Activated CD4-positive, alpha-beta T cell treated with anti-CD3 and anti-CD28 coated beads, Interleukin-2, Interleukin-6, amounts not matched to agents 100 ng/mL and 50 ng/mL, durations not matched to agents 16 hours and 8 hours (primary cell): ENCODE data around the gene XKR7.

Source experiments
- DNase-seq: peaks from one replicate; pipeline ENCODE4 v3.0.0-alpha.2; 2020

Gene XKR7

DNA sequence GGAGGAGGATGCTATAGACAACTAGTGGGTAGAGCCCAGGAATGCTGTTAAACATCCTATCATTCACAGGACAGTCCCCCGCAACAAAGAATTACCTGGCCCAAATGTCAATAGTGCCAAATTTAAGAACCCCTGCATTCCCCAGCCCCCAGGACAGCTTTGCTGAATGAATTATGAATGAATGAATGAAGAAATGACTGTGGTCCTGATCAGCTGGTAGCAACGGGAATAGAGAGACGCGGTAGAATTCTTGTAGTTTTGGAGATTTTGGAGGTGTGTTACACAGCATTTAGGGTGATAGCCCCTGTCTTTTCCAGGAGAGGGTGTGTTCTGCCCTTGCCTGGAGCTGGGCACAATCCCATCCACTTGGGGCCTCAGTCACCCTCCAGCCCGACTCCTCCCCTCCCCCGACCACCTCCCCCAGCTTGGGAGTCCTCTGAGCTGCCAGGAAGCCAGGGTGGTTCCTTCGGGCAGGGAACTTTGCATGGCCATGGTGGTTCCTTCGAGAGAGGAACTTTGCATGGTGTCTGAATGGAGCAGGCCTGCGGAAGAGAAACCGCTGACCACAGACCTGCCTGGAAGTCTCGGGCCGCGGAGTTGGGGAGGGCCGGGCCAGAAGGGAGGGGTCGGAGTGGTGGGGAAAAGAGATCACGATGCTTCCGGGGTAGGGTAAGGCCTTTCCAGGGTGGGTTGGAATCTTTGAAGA lies 83.1 kb downstream of the XKR7 start:
- DNase-seq = no peak

DNA sequence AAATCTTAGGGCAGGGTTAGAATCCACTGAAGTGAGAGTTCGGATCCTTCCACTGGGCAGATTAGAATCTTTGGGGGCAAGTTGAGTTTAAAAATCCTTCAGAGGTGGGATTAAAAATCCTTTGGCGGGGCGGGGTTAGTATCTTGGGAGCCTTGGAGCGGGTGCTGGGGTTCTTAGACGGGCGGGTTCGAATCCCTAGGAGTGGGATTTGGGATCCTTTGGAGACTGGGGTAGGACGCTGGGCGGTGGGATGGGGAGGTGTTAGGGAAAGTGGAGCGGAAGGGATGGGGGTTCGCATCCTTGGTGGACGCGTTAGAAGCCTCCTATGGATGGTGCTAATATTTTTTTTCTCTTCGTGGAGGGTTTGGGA lies 83.8 kb downstream of the XKR7 start:
- no peak for DNase-seq

DNA sequence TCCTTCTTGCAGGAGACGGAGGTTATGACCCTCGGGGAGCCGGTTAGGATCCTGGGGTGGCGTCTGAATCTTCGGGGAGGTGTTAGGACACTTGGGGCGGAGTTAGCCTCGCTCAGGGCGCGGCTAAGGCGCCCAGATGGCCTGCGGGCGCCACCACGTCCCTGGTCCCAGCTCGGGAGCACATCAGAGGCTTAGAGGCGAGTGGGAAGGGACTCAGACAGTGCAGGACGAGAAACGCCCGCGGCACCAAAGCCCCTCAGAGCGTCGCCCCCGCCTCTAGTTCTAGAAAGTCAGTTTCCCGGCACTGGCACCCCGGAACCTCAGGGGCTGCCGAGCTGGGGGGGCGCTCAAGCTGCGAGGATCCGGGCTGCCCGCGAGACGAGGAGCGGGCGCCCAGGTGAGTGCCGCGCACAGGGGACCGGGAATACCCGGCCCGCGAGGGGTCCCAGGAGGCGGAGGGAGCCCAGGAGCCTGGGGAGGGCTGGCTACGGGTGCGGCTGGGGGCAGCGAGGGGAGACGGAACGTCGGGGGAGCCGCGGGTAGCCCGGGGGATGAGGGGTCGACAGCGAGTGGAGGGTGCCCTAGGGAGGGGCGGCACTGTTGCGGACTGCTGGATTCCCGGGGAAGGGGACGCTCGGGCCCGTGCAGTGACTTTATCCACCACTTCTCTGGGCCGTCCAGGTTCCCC lies 84.3 kb downstream of the XKR7 start, which contains the start of gene HCK:
Gene HCK (plus strand): TSS at position 153 of the 688 bp plus-strand sequence.
- DNase-seq = no peak

DNA sequence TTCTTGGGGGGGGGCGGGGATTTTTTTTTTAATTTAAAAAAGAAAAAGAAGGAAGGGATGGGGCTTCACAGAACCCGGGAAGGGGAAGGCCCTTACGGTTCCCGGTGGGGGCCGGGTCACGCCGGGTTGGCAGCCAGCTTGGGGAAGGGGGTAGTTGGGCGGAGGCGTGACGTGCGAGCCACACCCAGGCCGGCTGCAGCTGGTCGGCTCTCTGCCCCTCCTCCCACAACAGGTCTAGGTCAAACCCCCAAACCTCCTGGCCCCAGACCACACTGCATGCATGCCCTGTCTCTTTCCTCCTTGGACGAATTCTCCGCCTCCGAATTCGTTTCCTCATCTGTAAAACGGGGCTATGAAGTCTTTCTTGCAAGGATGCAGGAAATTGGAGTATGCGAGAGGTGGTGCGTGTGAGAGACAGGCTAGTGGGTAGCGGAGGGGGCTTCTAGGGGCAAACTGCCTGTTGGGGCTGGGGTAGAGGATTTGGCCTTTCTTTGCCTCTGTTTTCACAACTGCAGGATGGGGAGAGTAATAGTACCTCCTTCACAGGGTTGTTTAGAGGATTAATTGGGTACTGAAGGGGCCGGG lies 84.9 kb downstream of the XKR7 start:
- no peak for DNase-seq
